K562 (cell line): Measurements from ENCODE around the gene TMEM131. TPM values are rescaled to one million over a fixed set of nuclear protein-coding genes. Genes with fewer than 3 reads are reported as not detected.

Source experiments
- ATAC-seq: fragments of 200-7000 bp; cut with Tn5 transposase; 3 replicates; pipeline ENCODE4 v1.9.1; 2020; ENCODE audit warnings: moderate library complexity
- BruUV-seq: library from RNA; stranded (reverse); fragments of 400-500 nt; replicated peaks from 2 replicates; lab custom pipeline; 2021; lab: Mats Ljungman, UMichigan
- CTCF ChIA-PET: fragments of 300-600 bp; formaldehyde crosslinking; extraction: SDS; loops from one replicate; lab custom pipeline; 2021; ENCODE audit warnings: low intra/inter-chr PET ratio; lab: Yijun Ruan, JAX
- POLR2A ChIA-PET: fragments of 300-600, 350-650 bp; sonication (Branson Sonifier 250); formaldehyde crosslinking; extraction: SDS; loops from one replicate; lab custom pipeline; 2021; ENCODE audit warnings: antibody characterized with exemption, inconsistent platforms; lab: Yijun Ruan, JAX
- DNase-seq, 4 experiments: peaks; one replicate each; pipeline versions ENCODE4 v3.0.0 to v3.0.0-alpha.2; 2011 to 2018; ENCODE audit warnings: low spot score in 3 of 4, mixed read lengths in 3 of 4; ENCODE audit errors: extremely low read depth in 1 of 4
- FAIRE-seq: peaks from 2 replicates; lab custom pipeline; 2011; peaks lifted over from hg19 to GRCh38; lab: Jason Lieb, UNC
- H2AFZ ChIP-seq: 2 replicates; pipeline ENCODE4 v1.6.0; 2011; ENCODE audit warnings: low read depth, low read length, control low read depth, inconsistent platforms
- H3K27ac ChIP-seq: fragments of 200-600 bp; 3 replicates; pipeline ENCODE4 v1.8.0; 2011; ENCODE audit warnings: low read depth, mild to moderate bottlenecking, control low read depth, inconsistent platforms, low read length, moderate library complexity, mixed read lengths; ENCODE audit errors: extremely low read depth
- H3K27me3 ChIP-seq, 2 experiments: fragments of 300-600 bp in 1 of 2; 2 replicates in 1 of 2; 3 replicates in 1 of 2; pipeline versions ENCODE4 v1.6.0 to v1.8.0; 2011; ENCODE audit warnings: inconsistent platforms in 2 of 2, low read length in 2 of 2, mild to moderate bottlenecking in 1 of 2, mixed read lengths in 1 of 2, moderate library complexity in 1 of 2; ENCODE audit not compliant: control insufficient read depth in 2 of 2, insufficient read depth in 2 of 2
- H3K36me3 ChIP-seq: fragments of 300-600 bp; 3 replicates; pipeline ENCODE4 v1.8.0; 2011; ENCODE audit warnings: mild to moderate bottlenecking, low read length, inconsistent platforms; ENCODE audit not compliant: control insufficient read depth, insufficient read depth
- H3K4me1 ChIP-seq, 2 experiments: fragments of 200-600 bp in 1 of 2; replicated peaks in 1 of 2; 2 replicates in 1 of 2; 3 replicates in 1 of 2; pipeline versions ENCODE4 v1.5.1 to v1.8.0; 2011; ENCODE audit warnings: inconsistent platforms in 2 of 2, low read length in 2 of 2, mild to moderate bottlenecking in 1 of 2, mixed read lengths in 1 of 2, moderate library complexity in 1 of 2; ENCODE audit not compliant: control insufficient read depth in 2 of 2, insufficient read depth in 2 of 2
- H3K4me2 ChIP-seq: 2 replicates; pipeline ENCODE4 v1.6.1; 2011; ENCODE audit warnings: low read length, control low read depth, inconsistent platforms, mixed read lengths; ENCODE audit not compliant: insufficient read depth
- H3K4me3 ChIP-seq: fragments of 200-600 bp; sonication (generic), shearing (Covaris generic); 2 replicates; pipeline ENCODE4 v1.5.1; 2016; ENCODE audit warnings: control low read depth, inconsistent platforms
- H3K79me2 ChIP-seq: fragments of 200-600 bp; 3 replicates; pipeline ENCODE4 v1.8.0; 2011; ENCODE audit warnings: low read length, inconsistent platforms; ENCODE audit not compliant: control insufficient read depth, insufficient read depth
- H3K9ac ChIP-seq, 2 experiments: 2 replicates each; pipeline versions ENCODE4 v1.6.0 to v1.6.1; 2011; ENCODE audit warnings: low read depth in 2 of 2, low read length in 2 of 2, control low read depth in 1 of 2, inconsistent platforms in 1 of 2, mild to moderate bottlenecking in 1 of 2, mixed read lengths in 1 of 2; ENCODE audit not compliant: insufficient read depth in 1 of 2
- H3K9me1 ChIP-seq: one replicate; pipeline ENCODE4 v1.6.0; 2011; ENCODE audit warnings: inconsistent platforms, mild to moderate bottlenecking, low read length, moderate library complexity; ENCODE audit not compliant: control insufficient read depth, insufficient read depth
- H3K9me3 ChIP-seq: replicated peaks from 2 replicates; pipeline ENCODE4 v1.5.1; 2011; ENCODE audit warnings: low read depth, low read length, inconsistent platforms; ENCODE audit not compliant: control insufficient read depth, insufficient read depth
- H4K20me1 ChIP-seq: replicated peaks from 2 replicates; pipeline ENCODE4 v1.6.1; 2011; ENCODE audit warnings: low read length, inconsistent platforms, mixed read lengths; ENCODE audit not compliant: control insufficient read depth, insufficient read depth
- CHD2 ChIP-seq: IDR thresholded peaks from 2 replicates; pipeline ENCODE4 v1.6.1; 2011; ENCODE audit warnings: low read depth, low read length
- ELF1 ChIP-seq: fragments of 200-800 bp; sonication (Bioruptor generic); IDR thresholded peaks from 2 replicates; pipeline ENCODE4 v1.6.1; 2016; ENCODE audit warnings: missing genetic modification characterization, missing compliant biosample characterization
- HDAC1 ChIP-seq, 2 experiments: fragments of 450-650 bp; IDR thresholded peaks; 2 replicates each; pipeline ENCODE4 v1.6.1; 2016 to 2017; ENCODE audit warnings: inconsistent platforms in 1 of 2, mild to moderate bottlenecking in 1 of 2, moderate library complexity in 1 of 2
- IRF2 ChIP-seq: sonication (generic); formaldehyde crosslinking; IDR thresholded peaks from 2 replicates; pipeline ENCODE4 v1.8.1; 2022; ENCODE audit warnings: mild to moderate bottlenecking, missing genetic modification reagents
- MCM5 ChIP-seq: fragments of 450-650 bp; IDR thresholded peaks from 2 replicates; pipeline ENCODE4 v1.6.1; 2016; ENCODE audit warnings: low read depth
- NBN ChIP-seq: fragments of 450-650 bp; IDR thresholded peaks from 2 replicates; pipeline ENCODE4 v1.6.1; 2016; ENCODE audit warnings: low read depth, mild to moderate bottlenecking
- PHF8 ChIP-seq: fragments of 200-600 bp; sonication (generic); IDR thresholded peaks from 2 replicates; pipeline ENCODE4 v1.6.1; 2012; ENCODE audit warnings: mixed run types, mild to moderate bottlenecking, inconsistent platforms, low read length, moderate library complexity, borderline replicate concordance
- TEAD2 ChIP-seq: fragments of 450-650 bp; IDR thresholded peaks from 2 replicates; pipeline ENCODE4 v1.6.1; 2016; ENCODE audit warnings: missing genetic modification characterization, control low read depth, missing compliant biosample characterization
- TEAD4 ChIP-seq, 2 experiments: sonication (generic) in 1 of 2; formaldehyde crosslinking in 1 of 2; IDR thresholded peaks; 2 replicates each; pipeline versions ENCODE4 v1.6.1 to v1.8.0; 2012 to 2022; ENCODE audit warnings: borderline replicate concordance in 1 of 2, inconsistent platforms in 1 of 2, low read length in 1 of 2, mild to moderate bottlenecking in 1 of 2, missing genetic modification reagents in 1 of 2
- USF2 ChIP-seq: sonication (generic); formaldehyde crosslinking; IDR thresholded peaks from 2 replicates; pipeline ENCODE4 v1.5.0; 2020; ENCODE audit warnings: missing genetic modification reagents
- ZNF217 ChIP-seq: sonication (generic); formaldehyde crosslinking; IDR thresholded peaks from 2 replicates; pipeline ENCODE4 v1.8.0; 2022; ENCODE audit warnings: mild to moderate bottlenecking, missing genetic modification reagents
- whole genome bisulfite sequencing: fragments of 100-300 bp; shearing (Covaris generic); methylation state at CpG from one replicate; pipeline ENCODE4 v1.1.6; 2016; ENCODE audit warnings: low coverage, mixed read lengths; ENCODE audit not compliant: insufficient coverage; ENCODE audit errors: missing lambda C conversion rate; 5-methylcytosine and 5-hydroxymethylcytosine counted together
- in situ Hi-C: fragments of 300-500 bp; cut with MboI; formaldehyde crosslinking; loops from 4 replicates; pipeline ENCODE4 v1.15.0; 2018; ENCODE audit warnings: inconsistent platforms, mixed read lengths
- intact Hi-C: fragments of 100-400 bp; cut with micrococcal nuclease; formaldehyde crosslinking; loops from 2 replicates; pipeline ENCODE4 v1.14.2; 2022
- polyA plus RNA-seq, 8 experiments: library from polyadenylated mRNA; depleted of rRNA in 4 of 8; stranded (reverse) in 5 of 8; unstranded in 3 of 8; fragments of >200 nt; fragmentation: Nextera tagmentation in 2 of 8; fragmentation: Illumina TruSeq in 1 of 8; extraction: Ambion mirVana in 2 of 8; extraction: Trizol in 1 of 8; gene quantifications; 2 replicates each; pipeline versions ENCODE4 v1.2.1 to v1.2.3, GENCODE V29; 2011 to 2014; ENCODE audit warnings: inconsistent platforms in 1 of 8, missing spikeins in 1 of 8
- total RNA-seq, 7 experiments: library from RNA; depleted of rRNA in 6 of 7; stranded (reverse); fragments of >200 nt in 6 of 7; fragmentation: Illumina TruSeq in 2 of 7; extraction: Trizol in 2 of 7; gene quantifications; 2 replicates each; pipeline versions ENCODE4 v1.2.1 to v1.2.3, GENCODE V29; 2011 to 2021; ENCODE audit warnings: low replicate concordance in 1 of 7
- TF ChIP-seq, protein P1 (sequence below): sonication (generic); formaldehyde crosslinking; IDR thresholded peaks from 2 replicates; pipeline ENCODE4 v1.8.0; 2022; ENCODE audit warnings: mild to moderate bottlenecking, low read depth, missing genetic modification reagents
- TF ChIP-seq, protein P2 (sequence below), 2 experiments: fragments of 450-650 bp in 1 of 2; sonication (generic) in 1 of 2; formaldehyde crosslinking in 1 of 2; IDR thresholded peaks in 1 of 2; conservative IDR thresholded peaks in 1 of 2; 2 replicates each; pipeline versions ENCODE4 v1.6.1 to v1.8.1; 2016 to 2023; ENCODE audit warnings: mild to moderate bottlenecking in 2 of 2, moderate library complexity in 2 of 2, inconsistent platforms in 1 of 2, missing genetic modification reagents in 1 of 2

Gene TMEM131
- total and polyA plus RNA-seq, 9 of the 15 experiments (the other 6 are each of a cell fraction or from before 2014, with no cell fraction given) = 2.5 to 21.1 (median 12.4) TPM

DNA sequence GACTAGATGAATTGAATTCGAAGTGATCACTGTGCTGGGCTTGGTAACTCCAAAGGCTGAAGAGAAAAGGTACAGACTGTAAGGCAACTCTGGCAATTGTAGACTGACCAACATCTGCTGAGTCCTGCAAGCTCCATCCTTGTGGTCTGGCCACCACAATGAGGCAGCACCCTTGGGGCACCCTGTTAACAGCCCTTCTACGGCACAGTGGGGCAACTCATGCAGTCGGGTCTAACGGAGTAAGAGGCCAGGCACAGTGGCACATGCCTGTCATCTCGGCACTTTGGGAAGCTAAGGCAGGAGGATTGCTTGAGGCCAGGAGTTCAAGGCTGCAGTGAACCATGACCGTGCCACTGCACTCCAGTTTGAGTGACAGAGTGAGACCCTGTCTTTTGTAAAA lies 155.6 kb downstream of the TMEM131 start:
- Histone ChIP-seq H3K9me1 (no peaks in the 10 kb centered on the region), H3K9ac (no peak overlapping the region), H3K79me2 (0 out of 3 replicates have a peak, but pooled peaks cover 2% of the 10 kb centered on the region), H4K20me1 (no peaks in the 10 kb centered on the region), H3K4me1 (no peaks in the 10 kb centered on the region), H3K9me3 (no peaks in the 10 kb centered on the region), H3K4me3 (no peak overlapping the region), H2AFZ (no peak overlapping the region), H3K36me3 (peaks cover 19% of the 10 kb centered on the region; the same call in 2 of the 3 replicates), H3K27me3 (no peaks in the 10 kb centered on the region), H3K4me2 (no peak overlapping the region), H3K27ac (no peak overlapping the region)
- TF ChIP-seq, protein P1, sequence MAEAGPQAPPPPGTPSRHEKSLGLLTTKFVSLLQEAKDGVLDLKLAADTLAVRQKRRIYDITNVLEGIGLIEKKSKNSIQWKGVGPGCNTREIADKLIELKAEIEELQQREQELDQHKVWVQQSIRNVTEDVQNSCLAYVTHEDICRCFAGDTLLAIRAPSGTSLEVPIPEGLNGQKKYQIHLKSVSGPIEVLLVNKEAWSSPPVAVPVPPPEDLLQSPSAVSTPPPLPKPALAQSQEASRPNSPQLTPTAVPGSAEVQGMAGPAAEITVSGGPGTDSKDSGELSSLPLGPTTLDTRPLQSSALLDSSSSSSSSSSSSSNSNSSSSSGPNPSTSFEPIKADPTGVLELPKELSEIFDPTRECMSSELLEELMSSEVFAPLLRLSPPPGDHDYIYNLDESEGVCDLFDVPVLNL (CRISPR knock-in tag) = no peak
- TF ChIP-seq HDAC1 (IDR thresholded peaks at IDR 0.05) = no peak
- TF ChIP-seq NBN = no peak
- no peak for TF ChIP-seq USF2 (CRISPR knock-in tag)
- TF ChIP-seq ZNF217 (CRISPR knock-in tag) = no peak
- no peak for TF ChIP-seq PHF8
- no peak for TF ChIP-seq TEAD4 (IDR thresholded peaks at IDR 0.05; ENCODE audit: low read length)
- TF ChIP-seq TEAD4 (CRISPR knock-in tag; IDR thresholded peaks at IDR 0.05; ENCODE audit: borderline replicate concordance) = no peak
- TF ChIP-seq TEAD2 (tag) = no peak
- TF ChIP-seq CHD2 = no peak
- TF ChIP-seq, protein P2, sequence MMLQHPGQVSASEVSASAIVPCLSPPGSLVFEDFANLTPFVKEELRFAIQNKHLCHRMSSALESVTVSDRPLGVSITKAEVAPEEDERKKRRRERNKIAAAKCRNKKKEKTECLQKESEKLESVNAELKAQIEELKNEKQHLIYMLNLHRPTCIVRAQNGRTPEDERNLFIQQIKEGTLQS (IDR thresholded peaks at IDR 0.05) = no peak
- TF ChIP-seq, protein P2 (CRISPR knock-in tag; conservative IDR thresholded peaks at IDR 0.05) = no peak
- no peak for TF ChIP-seq IRF2
- no peak for TF ChIP-seq MCM5
- no peak for TF ChIP-seq ELF1 (tag)
- no TSS peak for BruUV-seq
- DNase-seq = no peak
- POLR2A ChIA-PET = interaction anchor here (0.7 kb wide), 1 partner anchor 12 kb away, joined by 3 read pairs; no protein-coding TSS in a partner anchor
- no peak for FAIRE-seq
- no peak for ATAC-seq
- 79% methylated on average over 6 of the region's 6 CpGs for WGBS
- intact Hi-C loops = no loop called here
- CTCF ChIA-PET = no interaction called here
- in situ Hi-C loops = no loop called here
